ENCODE results near the gene STAG2. TPM values are rescaled to one million over a fixed set of nuclear protein-coding genes. Genes with fewer than 3 reads are reported as not detected.

Gene STAG2
- total RNA-seq, 4 donors from 2014 or later: 79.2 to 131 (median 88.3) TPM

- Histone ChIP-seq H3K4me3 (no peak overlapping the region), H3K27me3 (no peaks in the 10 kb centered on the region), H3K4me1 (peaks cover 0 to 29% (median 0%) of the 10 kb centered on the region in 3 donors), H3K9me3 (no peaks in the 10 kb centered on the region), H3K36me3 (no peaks in the 10 kb centered on the region), H3K27ac (no peak overlapping the region)
- ATAC-seq: no peak
- 33% methylated on average over 3 of the region's 3 CpGs; no CpG with 5 or more reads in 1 of the 2 donors for WGBS, 2 donors (ENCODE audit: low coverage in 1 of 2)
- TF ChIP-seq POLR2AphosphoS5 (IDR thresholded peaks at IDR 0.05): no peak
- no peak for TF ChIP-seq EP300 (IDR thresholded peaks at IDR 0.05)
- TF ChIP-seq POLR2A (IDR thresholded peaks at IDR 0.05): no peak
- no peak for TF ChIP-seq CTCF (IDR thresholded peaks at IDR 0.05)
Observed at GRCh38 chrX:123993904-123994635, 32.6 kb downstream of the STAG2 start.

- no peak for ATAC-seq
- no peaks in the 10 kb centered on the region for H3K27me3 ChIP-seq
- WGBS, 2 donors (ENCODE audit: low coverage in 1 of 2): 53 to 63% methylated on average over 6 to 7 of the region's 7 CpGs
Observed at GRCh38 chrX:123994730-123995129, 33.2 kb downstream of the STAG2 start.

GRCh38 chrX:124001581-124001980 is 40.1 kb downstream of the STAG2 start:
- Histone ChIP-seq H3K4me3 (no peak overlapping the region), H3K27ac (no peak overlapping the region), H3K27me3 (no peaks in the 10 kb centered on the region), H3K4me1 (peaks cover 0 to 8% (median 0%) of the 10 kb centered on the region in 3 donors), H3K36me3 (no peaks in the 10 kb centered on the region), H3K9me3 (no peaks in the 10 kb centered on the region)
- no peak for TF ChIP-seq POLR2A (IDR thresholded peaks at IDR 0.05)
- WGBS, 2 donors (ENCODE audit: low coverage in 1 of 2): 92% methylated on average over 2 of the region's 2 CpGs; no CpG with 5 or more reads in 1 of the 2 donors
- ATAC-seq: no peak

More at GRCh38 chrX:123994730-123995129, 33.2 kb downstream of the STAG2 start:
- Histone ChIP-seq H3K27ac (no peak overlapping the region), H3K9me3 (no peaks in the 10 kb centered on the region), H3K4me3 (no peak overlapping the region), H3K36me3 (no peaks in the 10 kb centered on the region), H3K4me1 (peaks cover 0 to 29% (median 0%) of the 10 kb centered on the region in 3 donors)
- TF ChIP-seq EP300 (IDR thresholded peaks at IDR 0.05) (no peak), POLR2AphosphoS5 (IDR thresholded peaks at IDR 0.05) (no peak), CTCF (IDR thresholded peaks at IDR 0.05) (no peak), POLR2A (IDR thresholded peaks at IDR 0.05) (no peak)

GRCh38 chrX:124005228-124005627 is 43.7 kb downstream of the STAG2 start:
- ATAC-seq: no peak
- Histone ChIP-seq H3K27ac (no peak overlapping the region), H3K4me3 (no peak overlapping the region), H3K36me3 (no peaks in the 10 kb centered on the region), H3K27me3 (no peaks in the 10 kb centered on the region), H3K4me1 (peaks cover 0 to 20% (median 0%) of the 10 kb centered on the region in 3 donors), H3K9me3 (no peaks in the 10 kb centered on the region)
- TF ChIP-seq CTCF (IDR thresholded peaks at IDR 0.05): no peak
- TF ChIP-seq POLR2AphosphoS5 (IDR thresholded peaks at IDR 0.05): no peak
- no peak for TF ChIP-seq POLR2A (IDR thresholded peaks at IDR 0.05)
- TF ChIP-seq EP300 (IDR thresholded peaks at IDR 0.05): no peak

GRCh38 chrX:124010157-124010556 is 48.7 kb downstream of the STAG2 start:
- Histone ChIP-seq H3K4me3 (no peak overlapping the region), H3K27me3 (no peaks in the 10 kb centered on the region), H3K4me1 (peaks cover 0 to 42% (median 0%) of the 10 kb centered on the region in 3 donors), H3K36me3 (no peaks in the 10 kb centered on the region), H3K27ac (no peak overlapping the region), H3K9me3 (no peaks in the 10 kb centered on the region)
- no peak for ATAC-seq
- no peak for TF ChIP-seq CTCF (IDR thresholded peaks at IDR 0.05)
- 70 to 92% methylated on average over 3 of the region's 3 CpGs for WGBS, 2 donors (ENCODE audit: low coverage in 1 of 2)
